Left ventricle myocardium inferior (tissue), 1 donor: ENCODE measurements around the gene PLA2G2D. TPM values are rescaled to one million over a fixed set of nuclear protein-coding genes. Genes with fewer than 3 reads are reported as not detected.
"Not testable (repeated sequence)": the region's sequence is repeated elsewhere in the genome, so short reads cannot be mapped to it uniquely, and the experiment has no call there.

Experiments
- DNase-seq: peaks from one replicate; pipeline ENCODE4 v3.0.0-alpha.2; 2020
- H3K27ac ChIP-seq: fragments of 200-600 bp; replicated peaks from 2 replicates; pipeline ENCODE4 v1.8.0; 2021
- H3K27me3 ChIP-seq: fragments of 200-600 bp; 2 replicates; pipeline ENCODE4 v1.8.0; 2021; ENCODE audit warnings: low read depth
- H3K36me3 ChIP-seq: fragments of 200-600 bp; 2 replicates; pipeline ENCODE4 v1.8.0; 2021
- H3K4me1 ChIP-seq: fragments of 200-600 bp; 2 replicates; pipeline ENCODE4 v1.8.0; 2021
- H3K4me3 ChIP-seq: fragments of 200-600 bp; 2 replicates; pipeline ENCODE4 v1.8.0; 2021; ENCODE audit warnings: mild to moderate bottlenecking, moderate library complexity
- H3K9me3 ChIP-seq: fragments of 200-600 bp; replicated peaks from 2 replicates; pipeline ENCODE4 v1.8.0; 2021
- intact Hi-C: fragments of 100-400 bp; cut with micrococcal nuclease; formaldehyde crosslinking; loops from one replicate; pipeline ENCODE4 v1.11.0; 2022
- total RNA-seq: library from RNA; stranded (reverse); fragmentation: NEBNext Ultra II Directional; extraction: Animal tissue kit (Norgen Biotek cat#: 25700); gene quantifications from one replicate; pipeline ENCODE4 v1.2.1, GENCODE V29; 2021
- TF ChIP-seq, protein P1 (sequence below): fragments of 200-600 bp; IDR thresholded peaks from 2 replicates; pipeline ENCODE4 v1.8.0; 2021; ENCODE audit warnings: antibody characterized with exemption, mild to moderate bottlenecking, borderline replicate concordance
- donor health status: DM: no; HTN: yes; CAD: no; lungs with severe emphysema.

PLA2G2D gene
- total RNA-seq, 1 donor from 2014 or later, result not detected

DNA sequence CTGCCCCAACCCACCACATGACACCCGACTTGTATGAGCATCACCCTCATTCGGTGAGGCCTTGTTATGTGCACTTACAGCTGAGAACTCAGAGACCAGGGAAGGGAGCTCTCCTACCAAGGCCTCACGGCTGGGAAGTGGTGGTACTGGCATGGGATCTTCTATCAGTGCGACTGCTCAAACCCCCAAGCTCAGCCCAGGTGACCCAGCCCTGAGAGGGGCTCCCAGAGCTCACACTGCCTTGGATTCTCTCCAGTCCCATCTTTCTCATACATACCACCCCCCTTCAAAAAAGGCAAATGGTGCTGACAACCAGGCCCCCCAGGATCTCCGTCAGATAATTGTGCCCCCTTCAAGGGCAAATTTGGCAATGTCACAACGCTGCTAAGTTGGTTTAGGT, 19.0 kb upstream of the PLA2G2D start:
- H3K9me3 ChIP-seq, result no peaks in the 10 kb centered on the region
- H3K4me1 ChIP-seq, result no peaks in the 10 kb centered on the region
- H3K27ac ChIP-seq, result no peak overlapping the region
- H3K4me3 ChIP-seq, result no peak overlapping the region
- no peaks in the 10 kb centered on the region for H3K36me3 ChIP-seq
- intact Hi-C loops, result no loop called here
- TF ChIP-seq, protein P1, sequence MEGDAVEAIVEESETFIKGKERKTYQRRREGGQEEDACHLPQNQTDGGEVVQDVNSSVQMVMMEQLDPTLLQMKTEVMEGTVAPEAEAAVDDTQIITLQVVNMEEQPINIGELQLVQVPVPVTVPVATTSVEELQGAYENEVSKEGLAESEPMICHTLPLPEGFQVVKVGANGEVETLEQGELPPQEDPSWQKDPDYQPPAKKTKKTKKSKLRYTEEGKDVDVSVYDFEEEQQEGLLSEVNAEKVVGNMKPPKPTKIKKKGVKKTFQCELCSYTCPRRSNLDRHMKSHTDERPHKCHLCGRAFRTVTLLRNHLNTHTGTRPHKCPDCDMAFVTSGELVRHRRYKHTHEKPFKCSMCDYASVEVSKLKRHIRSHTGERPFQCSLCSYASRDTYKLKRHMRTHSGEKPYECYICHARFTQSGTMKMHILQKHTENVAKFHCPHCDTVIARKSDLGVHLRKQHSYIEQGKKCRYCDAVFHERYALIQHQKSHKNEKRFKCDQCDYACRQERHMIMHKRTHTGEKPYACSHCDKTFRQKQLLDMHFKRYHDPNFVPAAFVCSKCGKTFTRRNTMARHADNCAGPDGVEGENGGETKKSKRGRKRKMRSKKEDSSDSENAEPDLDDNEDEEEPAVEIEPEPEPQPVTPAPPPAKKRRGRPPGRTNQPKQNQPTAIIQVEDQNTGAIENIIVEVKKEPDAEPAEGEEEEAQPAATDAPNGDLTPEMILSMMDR, result no peak
- peaks cover 26% of the 10 kb centered on the region for H3K27me3 ChIP-seq
- no peak for DNase-seq

DNA sequence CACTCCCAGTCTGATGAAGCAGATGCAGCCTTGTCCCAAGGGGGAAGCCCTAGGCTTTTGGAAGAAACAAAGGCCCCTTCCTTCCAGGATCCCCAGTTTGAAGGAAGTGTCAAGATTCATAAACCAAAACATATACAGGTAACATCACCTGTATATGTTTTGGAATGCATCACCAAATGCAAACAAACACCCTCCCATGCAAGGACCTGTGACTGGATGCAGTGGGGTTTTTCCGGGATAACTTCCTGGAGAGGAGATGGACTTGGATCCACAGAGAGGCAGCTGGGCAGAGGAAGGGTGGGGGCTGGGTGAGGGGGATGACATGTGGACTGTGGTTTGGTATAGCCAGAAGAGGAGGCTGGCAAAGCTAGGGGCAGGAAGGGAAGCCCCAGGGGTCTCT, 18.3 kb upstream of the PLA2G2D start:
- peaks cover 26% of the 10 kb centered on the region for H3K27me3 ChIP-seq
- H3K36me3 ChIP-seq, result no peaks in the 10 kb centered on the region
- TF ChIP-seq, protein P1, result no peak
- intact Hi-C loops, result no loop called here
- DNase-seq, result no peak
- H3K4me1 ChIP-seq, result no peaks in the 10 kb centered on the region
- no peak overlapping the region for H3K4me3 ChIP-seq
- H3K27ac ChIP-seq, result no peak overlapping the region
- H3K9me3 ChIP-seq, result no peaks in the 10 kb centered on the region

DNA sequence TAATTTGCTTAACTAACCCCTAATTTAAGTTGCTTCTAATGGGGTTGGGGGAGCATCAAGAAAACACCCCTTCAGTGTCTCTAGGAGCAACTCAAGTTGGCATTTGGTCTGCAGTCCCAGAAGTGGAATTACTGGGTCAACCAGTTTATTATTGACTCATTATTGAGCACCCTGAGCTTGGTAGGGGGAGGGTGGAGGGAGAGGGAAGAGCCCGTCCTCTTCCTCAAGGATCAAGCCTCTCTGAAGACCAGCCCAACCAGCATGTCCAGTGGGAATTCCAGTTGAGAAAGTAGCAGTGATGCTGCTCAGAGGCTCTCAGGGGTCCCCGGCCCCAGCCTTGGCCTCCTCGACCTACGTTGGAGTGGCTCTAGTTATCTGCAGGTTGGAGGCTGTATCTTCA, 17.7 kb upstream of the PLA2G2D start:
- H3K4me3 ChIP-seq, result no peak overlapping the region
- no peak overlapping the region for H3K27ac ChIP-seq
- TF ChIP-seq, protein P1, result no peak
- H3K4me1 ChIP-seq, result no peaks in the 10 kb centered on the region
- H3K36me3 ChIP-seq, result no peaks in the 10 kb centered on the region
- H3K9me3 ChIP-seq, result no peaks in the 10 kb centered on the region
- no peak for DNase-seq
- intact Hi-C loops, result no loop called here
- peaks cover 26% of the 10 kb centered on the region for H3K27me3 ChIP-seq

DNA sequence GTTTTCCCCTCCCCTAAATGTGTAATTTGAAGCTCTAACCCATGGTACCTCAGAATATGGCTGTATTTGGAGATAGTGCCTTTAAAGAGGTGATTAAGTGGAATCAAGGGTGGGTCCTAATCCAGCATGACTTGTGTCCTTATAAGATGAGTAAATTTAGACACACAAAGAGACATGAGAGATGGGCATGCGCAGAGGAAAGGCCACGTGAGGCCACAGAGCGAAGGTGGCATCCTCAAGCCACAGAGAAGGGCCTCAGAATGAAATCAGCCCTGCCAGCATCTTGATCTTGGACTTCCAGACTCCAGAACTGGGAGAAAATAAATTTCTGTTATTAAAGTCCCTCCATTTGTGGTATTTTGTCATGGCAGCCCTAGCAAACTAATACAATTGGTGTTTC, 16.9 kb upstream of the PLA2G2D start:
- Histone ChIP-seq H3K4me3 (no peak overlapping the region), H3K27ac (no peak overlapping the region), H3K4me1 (no peaks in the 10 kb centered on the region), H3K9me3 (no peaks in the 10 kb centered on the region), H3K36me3 (no peaks in the 10 kb centered on the region), H3K27me3 (peaks cover 26% of the 10 kb centered on the region)
- TF ChIP-seq, protein P1, result no peak
- intact Hi-C loops, result no loop called here
- no peak for DNase-seq

DNA sequence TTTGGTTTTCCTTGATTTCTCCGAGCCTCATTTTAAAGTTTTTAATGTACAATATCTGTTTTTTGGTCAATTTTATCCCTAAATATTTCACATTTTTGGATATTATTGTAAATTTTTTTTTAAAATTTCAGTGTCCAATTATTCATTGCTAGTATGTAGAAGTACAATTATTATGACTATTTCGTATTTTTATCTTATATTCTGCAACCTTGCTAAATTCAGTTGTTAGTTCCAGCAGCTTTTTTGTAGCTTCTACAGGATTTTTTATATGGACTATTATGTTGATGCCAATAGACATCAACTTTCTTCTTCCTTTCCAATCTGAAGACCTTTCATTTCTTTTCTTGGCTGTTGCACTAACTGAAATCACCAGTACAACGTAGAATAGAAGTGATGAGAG, 15.7 kb upstream of the PLA2G2D start:
- TF ChIP-seq, protein P1, result no peak
- intact Hi-C loops, result no loop called here
- peaks cover 4% of the 10 kb centered on the region for H3K9me3 ChIP-seq
- DNase-seq, result no peak
- H3K27ac ChIP-seq, result no peak overlapping the region
- no peaks in the 10 kb centered on the region for H3K36me3 ChIP-seq
- H3K4me3 ChIP-seq, result no peak overlapping the region
- H3K27me3 ChIP-seq, result peaks cover 20% of the 10 kb centered on the region
- no peaks in the 10 kb centered on the region for H3K4me1 ChIP-seq

DNA sequence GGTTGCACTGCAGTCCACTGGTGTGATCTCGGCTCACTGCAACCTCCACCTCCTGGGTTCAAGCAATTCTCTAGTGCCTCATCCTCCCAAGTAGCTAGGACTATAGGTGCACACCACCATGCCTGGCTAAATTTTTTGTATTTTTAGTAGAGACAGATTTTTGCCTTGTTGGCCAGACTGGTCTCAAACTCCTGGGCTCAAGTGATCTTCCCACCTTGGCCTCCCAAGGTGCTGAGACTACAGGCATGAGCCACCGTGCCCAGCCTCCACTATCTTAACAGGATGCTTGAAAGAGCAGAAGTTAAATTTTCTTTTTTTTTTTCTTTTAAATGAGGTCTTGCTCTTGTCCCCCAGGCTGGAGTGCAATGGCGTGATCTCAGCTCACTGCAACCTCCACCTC, 11.2 kb upstream of the PLA2G2D start:
- intact Hi-C loops, DNase-seq, H3K36me3 ChIP-seq, H3K9me3 ChIP-seq, H3K27ac ChIP-seq, H3K4me1 ChIP-seq, H3K4me3 ChIP-seq: not testable (repeated sequence)
- H3K27me3 ChIP-seq, result peaks cover 16% of the 10 kb centered on the region
